HEK293 (cell line): ENCODE measurements around the gene URGCP.

ENCODE experiments used
- CTCF ChIA-PET: fragments of 350-600 bp; formaldehyde crosslinking; extraction: SDS; loops from one replicate; lab custom pipeline; 2021; ENCODE audit warnings: antibody characterized with exemption; lab: Yijun Ruan, JAX
- POLR2A ChIA-PET: fragments of 300-600 bp; formaldehyde crosslinking; extraction: SDS; loops from one replicate; lab custom pipeline; 2020; ENCODE audit warnings: antibody characterized with exemption, inconsistent platforms; lab: Yijun Ruan, JAX
- H3K27ac ChIP-seq: fragments of 200-500 bp; sonication (Bioruptor generic); 2 replicates; pipeline ENCODE4 v1.5.1; 2014; ENCODE audit warnings: low read depth, low read length, control low read depth, inconsistent platforms; ENCODE audit errors: extremely low read depth
- H3K36me3 ChIP-seq, 2 experiments: fragments of 200-500 bp in 1 of 2; sonication (Bioruptor generic) in 1 of 2; 1 replicate in 1 of 2; 2 replicates in 1 of 2; pipeline ENCODE4 v1.5.1; 2014 to 2017; ENCODE audit warnings: inconsistent platforms in 2 of 2, low read length in 2 of 2; ENCODE audit not compliant: control insufficient read depth in 2 of 2, insufficient read depth in 1 of 2
- H3K4me1 ChIP-seq: fragments of 200-500 bp; sonication (Bioruptor generic); 2 replicates; pipeline ENCODE4 v1.5.1; 2014; ENCODE audit warnings: mild to moderate bottlenecking, low read length, inconsistent platforms; ENCODE audit not compliant: control insufficient read depth, insufficient read depth
- H3K4me3 ChIP-seq: 2 replicates; pipeline ENCODE4 v1.5.1; 2011; ENCODE audit warnings: low read depth, mild to moderate bottlenecking, control low read depth, low read length, moderate library complexity
- H3K9me3 ChIP-seq: fragments of 200-500 bp; sonication (Bioruptor generic); 2 replicates; pipeline ENCODE4 v1.5.1; 2014; ENCODE audit warnings: low read depth, low read length, inconsistent platforms; ENCODE audit not compliant: control insufficient read depth, insufficient read depth
- KLF1 ChIP-seq: fragments of 450-650 bp; formaldehyde crosslinking; IDR thresholded peaks from 2 replicates; pipeline ENCODE4 v1.5.1; 2016; ENCODE audit warnings: missing biosample characterization, missing genetic modification characterization
- WT1 ChIP-seq: fragments of 450-650 bp; formaldehyde crosslinking; IDR thresholded peaks from 2 replicates; pipeline ENCODE4 v1.5.1; 2016; ENCODE audit warnings: missing biosample characterization, missing genetic modification characterization
- ZBTB1 ChIP-seq: fragments of 450-650 bp; formaldehyde crosslinking; IDR thresholded peaks from 2 replicates; pipeline ENCODE4 v1.5.1; 2016; ENCODE audit warnings: missing biosample characterization, missing genetic modification characterization
- ZNF354C ChIP-seq: fragments of 450-650 bp; formaldehyde crosslinking; IDR thresholded peaks from 2 replicates; pipeline ENCODE4 v1.5.1; 2016; ENCODE audit warnings: missing biosample characterization, missing genetic modification characterization, low read depth, borderline replicate concordance
- ZNF366 ChIP-seq: fragments of 450-650 bp; formaldehyde crosslinking; conservative IDR thresholded peaks from 2 replicates; pipeline ENCODE4 v1.5.1; 2016; ENCODE audit warnings: missing biosample characterization, missing genetic modification characterization
- ZNF555 ChIP-seq: fragments of 450-650 bp; formaldehyde crosslinking; conservative IDR thresholded peaks from 2 replicates; pipeline ENCODE4 v1.5.1; 2017; ENCODE audit warnings: missing biosample characterization, mild to moderate bottlenecking, missing genetic modification characterization, inconsistent platforms
- ZNF558 ChIP-seq: fragments of 450-650 bp; formaldehyde crosslinking; IDR thresholded peaks from 2 replicates; pipeline ENCODE4 v1.5.1; 2016; ENCODE audit warnings: missing biosample characterization, missing genetic modification characterization
- ZNF654 ChIP-seq: fragments of 450-650 bp; formaldehyde crosslinking; IDR thresholded peaks from 2 replicates; pipeline ENCODE4 v1.5.1; 2016; ENCODE audit warnings: low read depth, missing biosample characterization, missing genetic modification characterization
- TF ChIP-seq, protein P1 (sequence below): fragments of 450-650 bp; formaldehyde crosslinking; IDR thresholded peaks from 2 replicates; pipeline ENCODE4 v1.5.1; 2016; ENCODE audit warnings: missing biosample characterization, missing genetic modification characterization
- TF ChIP-seq, protein P2 (sequence below): fragments of 450-650 bp; formaldehyde crosslinking; IDR thresholded peaks from 2 replicates; pipeline ENCODE4 v1.5.1; 2016; ENCODE audit warnings: missing biosample characterization, missing genetic modification characterization
- TF ChIP-seq, protein P3 (sequence below): fragments of 450-650 bp; formaldehyde crosslinking; IDR thresholded peaks from 2 replicates; pipeline ENCODE4 v1.5.1; 2016; ENCODE audit warnings: missing biosample characterization, missing genetic modification characterization, low read depth
- TF ChIP-seq, protein P4 (sequence below): fragments of 450-650 bp; formaldehyde crosslinking; IDR thresholded peaks from 2 replicates; pipeline ENCODE4 v1.5.1; 2016; ENCODE audit warnings: missing biosample characterization, missing genetic modification characterization, borderline replicate concordance
- TF ChIP-seq, protein P5 (sequence below): fragments of 450-650 bp; formaldehyde crosslinking; IDR thresholded peaks from 2 replicates; pipeline ENCODE4 v1.5.0; 2017; ENCODE audit warnings: missing biosample characterization, missing genetic modification characterization, borderline replicate concordance

Gene URGCP

DNA sequence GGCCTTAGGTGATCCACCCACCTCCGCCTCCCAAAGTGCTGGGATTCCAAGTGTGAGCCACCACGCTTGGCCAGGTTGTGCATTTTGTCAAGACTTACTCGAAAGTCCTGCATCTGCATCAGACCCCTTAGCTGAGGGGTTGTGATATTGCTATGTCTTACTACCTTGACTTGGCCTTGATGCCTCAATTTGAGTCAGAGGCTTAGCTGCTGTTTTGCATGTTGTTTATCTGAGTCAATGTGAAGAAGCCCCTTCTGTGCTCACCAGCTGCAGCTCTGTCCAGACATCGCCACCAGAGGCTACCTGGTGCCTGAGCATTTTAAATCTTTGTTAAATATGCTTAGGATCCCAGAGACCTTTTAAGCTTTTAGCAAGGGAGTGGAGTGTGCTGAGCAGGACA is 37.9 kb upstream of the URGCP start (continued):
- TF ChIP-seq, protein P1, sequence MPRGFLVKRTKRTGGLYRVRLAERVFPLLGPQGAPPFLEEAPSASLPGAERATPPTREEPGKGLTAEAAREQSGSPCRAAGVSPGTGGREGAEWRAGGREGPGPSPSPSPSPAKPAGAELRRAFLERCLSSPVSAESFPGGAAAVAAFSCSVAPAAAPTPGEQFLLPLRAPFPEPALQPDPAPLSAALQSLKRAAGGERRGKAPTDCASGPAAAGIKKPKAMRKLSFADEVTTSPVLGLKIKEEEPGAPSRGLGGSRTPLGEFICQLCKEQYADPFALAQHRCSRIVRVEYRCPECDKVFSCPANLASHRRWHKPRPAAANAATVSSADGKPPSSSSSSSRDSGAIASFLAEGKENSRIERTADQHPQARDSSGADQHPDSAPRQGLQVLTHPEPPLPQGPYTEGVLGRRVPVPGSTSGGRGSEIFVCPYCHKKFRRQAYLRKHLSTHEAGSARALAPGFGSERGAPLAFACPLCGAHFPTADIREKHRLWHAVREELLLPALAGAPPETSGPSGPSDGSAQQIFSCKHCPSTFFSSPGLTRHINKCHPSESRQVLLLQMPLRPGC (tag by site-specific recombination) = no peak
- no peak for TF ChIP-seq ZNF558 (tag by site-specific recombination)

DNA sequence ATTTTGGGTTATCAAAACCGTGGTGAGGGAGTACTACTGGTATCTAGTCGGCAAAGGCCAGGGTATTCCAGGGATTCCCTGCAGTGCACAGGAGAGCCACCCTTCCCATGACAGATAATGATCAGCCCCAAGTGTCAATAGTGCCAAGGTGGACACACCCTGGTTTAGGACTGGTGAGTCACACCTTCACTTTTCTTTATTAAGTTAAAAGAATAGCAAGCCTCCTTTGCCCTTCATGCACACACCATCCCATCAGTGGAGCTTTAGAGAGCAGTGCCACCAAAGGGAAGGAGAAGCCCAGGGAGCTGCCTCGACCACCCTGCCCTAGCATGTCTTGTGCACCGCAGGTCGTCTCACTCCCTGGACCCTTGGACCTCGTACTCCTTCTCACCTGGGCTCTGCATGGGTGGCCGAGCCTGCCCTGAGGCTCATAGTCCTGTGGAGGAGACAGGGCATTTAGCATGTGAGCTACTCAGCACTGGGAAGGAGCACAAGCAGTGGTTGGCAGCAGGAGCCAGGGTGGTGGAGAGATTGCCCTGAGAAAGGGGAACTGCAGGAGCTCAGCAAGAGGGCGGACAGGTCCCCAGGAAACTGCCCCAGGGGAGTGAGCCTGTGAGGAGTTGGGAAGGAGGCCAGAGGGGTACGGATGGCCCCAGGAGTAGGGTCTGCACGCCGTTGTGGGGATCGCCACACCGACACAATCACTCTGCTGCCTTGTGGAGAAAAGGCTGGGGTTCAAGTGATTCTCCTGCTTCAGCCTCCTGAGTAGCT is 37.2 kb upstream of the URGCP start:
- CTCF ChIA-PET = interaction anchor here (0.6 to 1.1 kb wide), 3 partner anchors 8 to 534 kb away, joined by 3 to 4 read pairs (median 4); no protein-coding TSS in a partner anchor
- Histone ChIP-seq H3K4me1 (no peaks in the 10 kb centered on the region), H3K4me3 (no peak overlapping the region), H3K9me3 (no peaks in the 10 kb centered on the region), H3K36me3 (no peaks in the 10 kb centered on the region), H3K27ac (no peak overlapping the region)
- TF ChIP-seq ZNF555 (tag by site-specific recombination) = no peak
- peak; percentile 47; the same call in 1 of the 2 replicates for TF ChIP-seq KLF1 (tag by site-specific recombination)
- POLR2A ChIA-PET = interaction anchor here (0.8 kb wide), 1 partner anchor 17 kb away, joined by 3 read pairs; the partner anchor contains the start of gene UBE2D4

DNA sequence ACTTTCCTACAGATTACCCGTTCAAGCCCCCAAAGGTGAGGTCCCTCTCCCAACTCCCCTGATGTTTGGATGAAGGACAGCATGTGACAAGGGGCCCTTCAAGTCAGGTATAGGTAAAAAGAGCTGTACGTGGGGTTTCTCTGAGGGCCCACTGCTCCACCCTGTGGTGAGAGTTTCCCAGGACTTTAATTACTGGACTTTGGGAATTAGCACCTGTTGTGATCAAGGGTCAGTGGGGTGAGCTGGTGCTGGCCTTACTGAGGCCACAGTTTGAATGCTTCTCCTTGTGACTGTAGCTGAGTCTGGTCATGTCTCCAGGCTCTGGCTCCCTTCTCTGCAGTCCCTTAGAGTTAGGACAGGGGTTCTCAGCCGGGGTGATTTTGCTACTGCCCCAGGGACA is 36.6 kb upstream of the URGCP start:
- POLR2A ChIA-PET = interaction anchor here (0.6 to 0.8 kb wide), 2 partner anchors 16 to 17 kb away, joined by 3 to 4 read pairs; partner anchors contain the start of gene UBE2D4
- CTCF ChIA-PET = interaction anchor here (0.5 to 1.1 kb wide), 5 partner anchors 8 to 535 kb away, joined by 3 to 4 read pairs (median 4); no protein-coding TSS in a partner anchor

More for the DNA sequence above, 36.6 kb upstream of the URGCP start:
- Histone ChIP-seq H3K4me1 (no peaks in the 10 kb centered on the region), H3K9me3 (no peaks in the 10 kb centered on the region), H3K36me3 (no peaks in the 10 kb centered on the region), H3K27ac (no peak overlapping the region), H3K4me3 (no peak overlapping the region)
- TF ChIP-seq ZNF366 (tag by site-specific recombination) = no peak
- peak; percentile 12; the same call in 1 of the 2 replicates for TF ChIP-seq ZNF654 (tag by site-specific recombination)
- TF ChIP-seq, protein P2, sequence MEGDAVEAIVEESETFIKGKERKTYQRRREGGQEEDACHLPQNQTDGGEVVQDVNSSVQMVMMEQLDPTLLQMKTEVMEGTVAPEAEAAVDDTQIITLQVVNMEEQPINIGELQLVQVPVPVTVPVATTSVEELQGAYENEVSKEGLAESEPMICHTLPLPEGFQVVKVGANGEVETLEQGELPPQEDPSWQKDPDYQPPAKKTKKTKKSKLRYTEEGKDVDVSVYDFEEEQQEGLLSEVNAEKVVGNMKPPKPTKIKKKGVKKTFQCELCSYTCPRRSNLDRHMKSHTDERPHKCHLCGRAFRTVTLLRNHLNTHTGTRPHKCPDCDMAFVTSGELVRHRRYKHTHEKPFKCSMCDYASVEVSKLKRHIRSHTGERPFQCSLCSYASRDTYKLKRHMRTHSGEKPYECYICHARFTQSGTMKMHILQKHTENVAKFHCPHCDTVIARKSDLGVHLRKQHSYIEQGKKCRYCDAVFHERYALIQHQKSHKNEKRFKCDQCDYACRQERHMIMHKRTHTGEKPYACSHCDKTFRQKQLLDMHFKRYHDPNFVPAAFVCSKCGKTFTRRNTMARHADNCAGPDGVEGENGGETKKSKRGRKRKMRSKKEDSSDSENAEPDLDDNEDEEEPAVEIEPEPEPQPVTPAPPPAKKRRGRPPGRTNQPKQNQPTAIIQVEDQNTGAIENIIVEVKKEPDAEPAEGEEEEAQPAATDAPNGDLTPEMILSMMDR = 0 out of 2 replicates have a peak, but pooled peaks have one; percentile 11
- no peak for TF ChIP-seq WT1 (tag by site-specific recombination)
- TF ChIP-seq, protein P3, sequence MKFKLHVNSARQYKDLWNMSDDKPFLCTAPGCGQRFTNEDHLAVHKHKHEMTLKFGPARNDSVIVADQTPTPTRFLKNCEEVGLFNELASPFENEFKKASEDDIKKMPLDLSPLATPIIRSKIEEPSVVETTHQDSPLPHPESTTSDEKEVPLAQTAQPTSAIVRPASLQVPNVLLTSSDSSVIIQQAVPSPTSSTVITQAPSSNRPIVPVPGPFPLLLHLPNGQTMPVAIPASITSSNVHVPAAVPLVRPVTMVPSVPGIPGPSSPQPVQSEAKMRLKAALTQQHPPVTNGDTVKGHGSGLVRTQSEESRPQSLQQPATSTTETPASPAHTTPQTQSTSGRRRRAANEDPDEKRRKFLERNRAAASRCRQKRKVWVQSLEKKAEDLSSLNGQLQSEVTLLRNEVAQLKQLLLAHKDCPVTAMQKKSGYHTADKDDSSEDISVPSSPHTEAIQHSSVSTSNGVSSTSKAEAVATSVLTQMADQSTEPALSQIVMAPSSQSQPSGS = no peak
- TF ChIP-seq, protein P4, sequence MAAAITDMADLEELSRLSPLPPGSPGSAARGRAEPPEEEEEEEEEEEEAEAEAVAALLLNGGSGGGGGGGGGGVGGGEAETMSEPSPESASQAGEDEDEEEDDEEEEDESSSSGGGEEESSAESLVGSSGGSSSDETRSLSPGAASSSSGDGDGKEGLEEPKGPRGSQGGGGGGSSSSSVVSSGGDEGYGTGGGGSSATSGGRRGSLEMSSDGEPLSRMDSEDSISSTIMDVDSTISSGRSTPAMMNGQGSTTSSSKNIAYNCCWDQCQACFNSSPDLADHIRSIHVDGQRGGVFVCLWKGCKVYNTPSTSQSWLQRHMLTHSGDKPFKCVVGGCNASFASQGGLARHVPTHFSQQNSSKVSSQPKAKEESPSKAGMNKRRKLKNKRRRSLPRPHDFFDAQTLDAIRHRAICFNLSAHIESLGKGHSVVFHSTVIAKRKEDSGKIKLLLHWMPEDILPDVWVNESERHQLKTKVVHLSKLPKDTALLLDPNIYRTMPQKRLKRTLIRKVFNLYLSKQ = no peak
- TF ChIP-seq, protein P5, sequence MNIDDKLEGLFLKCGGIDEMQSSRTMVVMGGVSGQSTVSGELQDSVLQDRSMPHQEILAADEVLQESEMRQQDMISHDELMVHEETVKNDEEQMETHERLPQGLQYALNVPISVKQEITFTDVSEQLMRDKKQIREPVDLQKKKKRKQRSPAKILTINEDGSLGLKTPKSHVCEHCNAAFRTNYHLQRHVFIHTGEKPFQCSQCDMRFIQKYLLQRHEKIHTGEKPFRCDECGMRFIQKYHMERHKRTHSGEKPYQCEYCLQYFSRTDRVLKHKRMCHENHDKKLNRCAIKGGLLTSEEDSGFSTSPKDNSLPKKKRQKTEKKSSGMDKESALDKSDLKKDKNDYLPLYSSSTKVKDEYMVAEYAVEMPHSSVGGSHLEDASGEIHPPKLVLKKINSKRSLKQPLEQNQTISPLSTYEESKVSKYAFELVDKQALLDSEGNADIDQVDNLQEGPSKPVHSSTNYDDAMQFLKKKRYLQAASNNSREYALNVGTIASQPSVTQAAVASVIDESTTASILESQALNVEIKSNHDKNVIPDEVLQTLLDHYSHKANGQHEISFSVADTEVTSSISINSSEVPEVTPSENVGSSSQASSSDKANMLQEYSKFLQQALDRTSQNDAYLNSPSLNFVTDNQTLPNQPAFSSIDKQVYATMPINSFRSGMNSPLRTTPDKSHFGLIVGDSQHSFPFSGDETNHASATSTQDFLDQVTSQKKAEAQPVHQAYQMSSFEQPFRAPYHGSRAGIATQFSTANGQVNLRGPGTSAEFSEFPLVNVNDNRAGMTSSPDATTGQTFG = no peak
- no peak for TF ChIP-seq ZNF354C
- TF ChIP-seq ZBTB1 (tag by site-specific recombination) = no peak
